Muscle of leg (tissue), 11 donors: Measurements from ENCODE around the gene TMOD1. TPM values are rescaled to one million over a fixed set of nuclear protein-coding genes. Genes with fewer than 3 reads are reported as not detected.
A peak's percentile ranks its signal among the peaks of the same experiment; 100 is the strongest.
"Not testable (repeated sequence)": the region's sequence is repeated elsewhere in the genome, so short reads cannot be mapped to it uniquely, and the experiment has no call there.

Source experiments
- DNase-seq: peaks from one replicate; pipeline ENCODE4 v3.0.0; 2013
- H3K27ac ChIP-seq: one replicate; pipeline ENCODE4 v1.5.1; 2013; ENCODE audit warnings: mild to moderate bottlenecking, low read length, control low read depth
- H3K27me3 ChIP-seq: one replicate; pipeline ENCODE4 v1.6.1; 2013; ENCODE audit warnings: low read length; ENCODE audit not compliant: control insufficient read depth, insufficient read depth
- H3K36me3 ChIP-seq: one replicate; pipeline ENCODE4 v1.6.1; 2013; ENCODE audit warnings: low read length; ENCODE audit not compliant: control insufficient read depth, insufficient read depth
- H3K4me1 ChIP-seq: one replicate; pipeline ENCODE4 v1.6.1; 2013; ENCODE audit warnings: low read length; ENCODE audit not compliant: control insufficient read depth, insufficient read depth
- H3K4me3 ChIP-seq: one replicate; pipeline ENCODE4 v1.5.1; 2013; ENCODE audit warnings: low read length, control low read depth
- H3K9me3 ChIP-seq: replicated peaks from 2 replicates; pipeline ENCODE4 v1.6.1; 2013; ENCODE audit warnings: low read depth, low read length; ENCODE audit not compliant: control insufficient read depth
- whole genome bisulfite sequencing: methylation state at CpG from one replicate; pipeline ENCODE4 v1.1.5; 2013; ENCODE audit warnings: missing lambda C conversion rate; ENCODE audit not compliant: insufficient coverage; 5-methylcytosine and 5-hydroxymethylcytosine counted together
- polyA plus RNA-seq, 8 donors: library from polyadenylated mRNA; unstranded; fragments of 120-200 nt; gene quantifications; one replicate each; pipeline versions ENCODE4 v1.2.1 to v1.2.3, GENCODE V29; 2013; ENCODE audit warnings: inconsistent platforms in 1 of 8, low replicate concordance in 1 of 8; ENCODE audit not compliant: insufficient read length in 8 of 8, insufficient read depth in 1 of 8
- total RNA-seq: library from RNA; stranded (reverse); fragments of 120-200 nt; gene quantifications from one replicate; pipeline ENCODE4 v1.2.4, GENCODE V29; 2013

TMOD1 gene
- total and polyA plus RNA-seq, 9 donors, result 46.1 to 139 (median 102) TPM

DNA sequence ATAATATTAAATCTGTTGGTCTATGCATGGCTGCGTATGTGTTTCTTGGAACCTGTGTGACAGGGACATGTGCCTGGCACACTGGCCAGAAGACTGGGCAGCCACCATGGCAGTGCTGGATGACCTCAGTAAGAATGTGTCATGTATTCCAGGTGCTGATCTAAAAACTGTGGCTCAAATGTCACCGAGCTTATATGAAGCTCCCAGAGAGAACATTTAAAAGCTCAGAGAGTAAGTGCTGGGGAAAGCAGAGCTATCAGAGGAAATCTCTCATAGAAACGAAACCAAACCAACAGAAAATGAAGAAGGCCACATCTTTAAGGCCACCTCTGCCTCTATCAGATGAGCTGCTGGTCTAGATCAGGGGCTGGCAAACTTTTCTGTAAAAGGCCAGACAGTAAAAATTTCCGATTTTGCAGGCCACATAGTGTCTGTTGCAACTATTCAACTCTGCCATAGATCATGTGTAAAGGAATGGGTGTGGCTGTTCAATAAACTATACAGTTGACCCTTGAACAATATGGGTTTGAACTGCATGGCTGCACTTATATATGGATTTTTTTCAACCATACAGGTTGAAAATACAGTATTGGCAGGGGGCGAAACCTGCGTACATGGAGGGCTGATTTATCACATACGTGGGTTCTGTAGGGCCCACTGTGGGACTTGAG is 99.9 kb downstream of the TMOD1 start:
- H3K9me3 ChIP-seq, result no peaks in the 10 kb centered on the region
- H3K27ac ChIP-seq, result no peak overlapping the region
- no peak overlapping the region for H3K4me3 ChIP-seq
- peaks cover 63% of the 10 kb centered on the region for H3K36me3 ChIP-seq
- DNase-seq, result peak; percentile 28
- 90% methylated on average over 1 of the region's 7 CpGs for WGBS
- peaks cover 28% of the 10 kb centered on the region for H3K4me1 ChIP-seq
- H3K27me3 ChIP-seq, result no peaks in the 10 kb centered on the region

DNA sequence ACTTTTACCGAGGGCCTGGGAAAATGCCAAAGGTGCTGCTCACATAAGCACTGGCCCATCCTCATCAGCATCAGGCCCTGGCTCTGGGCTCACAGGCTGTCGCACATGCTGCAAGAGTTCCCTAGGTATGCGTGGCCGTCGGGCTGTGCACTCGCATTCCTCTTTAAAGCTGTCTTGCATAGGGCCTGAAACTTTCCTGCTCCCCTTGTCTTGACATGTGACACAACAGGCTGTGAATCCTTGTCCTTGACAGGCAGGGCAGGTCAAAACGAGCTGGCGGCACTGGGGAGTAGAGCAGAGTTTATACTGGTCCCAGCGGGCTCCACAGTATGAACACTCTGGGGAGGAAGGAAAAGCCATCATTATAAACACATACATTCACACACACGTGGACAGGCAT is 101.0 kb downstream of the TMOD1 start:
- Histone ChIP-seq H3K9me3 (no peaks in the 10 kb centered on the region), H3K4me1 (peaks cover 28% of the 10 kb centered on the region), H3K27me3 (no peaks in the 10 kb centered on the region), H3K27ac (no peak overlapping the region), H3K4me3 (no peak overlapping the region), H3K36me3 (peaks cover 71% of the 10 kb centered on the region)
- WGBS, result 92% methylated on average over 6 of the region's 10 CpGs
- no peak for DNase-seq

DNA sequence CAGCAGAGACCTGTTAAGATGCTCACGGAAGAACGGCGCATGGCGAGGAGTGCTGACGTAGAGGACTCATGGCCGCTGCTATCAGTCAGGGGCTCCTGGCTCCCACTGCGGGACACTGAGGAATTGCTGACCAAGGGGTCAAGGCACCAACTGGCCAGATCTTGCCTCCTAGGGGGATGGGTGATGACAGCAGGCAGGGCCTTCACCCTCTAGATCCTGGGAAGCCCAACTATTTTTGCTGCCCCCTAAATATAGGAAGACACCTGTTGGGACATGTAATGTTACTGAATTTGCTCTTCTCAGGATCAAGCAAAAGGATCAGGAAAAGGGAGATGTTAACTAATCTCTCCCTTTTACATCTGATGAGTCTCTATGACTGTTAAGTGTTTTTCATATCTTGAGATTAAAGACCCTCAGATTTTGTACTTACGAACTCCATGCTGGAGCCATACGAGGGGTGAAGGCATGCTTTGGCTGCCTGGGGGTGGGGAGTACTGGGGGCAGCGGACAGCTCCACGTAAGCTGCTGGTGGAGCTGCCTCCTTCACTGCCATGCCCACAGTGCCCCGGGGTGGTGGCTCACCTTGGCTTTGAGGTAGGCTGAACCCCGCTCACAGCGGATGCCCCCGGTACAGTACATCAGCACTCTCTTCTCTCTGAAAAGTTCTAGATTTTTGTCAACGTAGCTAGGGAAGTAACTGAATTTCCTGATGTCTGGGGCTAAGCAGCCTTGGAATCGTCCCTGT is 103.6 kb downstream of the TMOD1 start:
- peaks cover 66% of the 10 kb centered on the region for H3K36me3 ChIP-seq
- H3K27ac ChIP-seq, result peak overlapping the region; percentile 65
- peak; percentile 39 for DNase-seq
- no peaks in the 10 kb centered on the region for H3K9me3 ChIP-seq
- H3K27me3 ChIP-seq, result no peaks in the 10 kb centered on the region
- peaks cover 24% of the 10 kb centered on the region for H3K4me1 ChIP-seq
- 88% methylated on average over 10 of the region's 17 CpGs for WGBS
- H3K4me3 ChIP-seq, result no peak overlapping the region

DNA sequence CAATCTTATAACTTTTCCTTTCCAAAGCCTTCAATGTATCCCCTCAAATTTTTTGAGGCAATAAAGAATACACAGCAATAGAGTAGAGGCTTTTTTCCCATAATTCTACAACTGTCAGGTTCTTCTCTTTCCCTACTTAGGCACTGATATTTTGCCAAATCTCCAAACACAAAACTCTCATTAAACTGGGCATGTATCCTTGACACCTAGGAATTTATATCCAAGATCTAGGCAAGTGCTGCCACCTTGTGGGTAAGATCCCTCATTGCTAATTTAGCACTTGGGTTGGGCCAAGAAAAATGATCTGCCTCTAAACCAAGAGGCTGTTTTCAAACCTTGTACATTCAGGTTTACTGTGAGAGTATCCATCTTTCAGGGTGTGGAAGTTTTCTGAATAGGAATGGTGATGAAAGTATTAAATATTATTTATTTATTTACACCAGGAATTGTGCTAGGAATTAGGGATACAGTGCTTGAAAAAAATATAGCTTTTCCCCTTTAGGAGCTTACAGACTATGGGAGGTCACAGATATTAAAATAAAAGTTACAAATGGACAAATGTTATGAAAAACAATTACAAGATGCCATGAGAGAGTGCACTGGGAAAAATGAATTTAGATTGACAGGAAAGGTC is 114.1 kb downstream of the TMOD1 start:
- no peaks in the 10 kb centered on the region for H3K9me3 ChIP-seq
- H3K36me3 ChIP-seq, result peaks cover 38% of the 10 kb centered on the region
- peak; percentile 68 for DNase-seq
- H3K4me3 ChIP-seq, result no peak overlapping the region
- no peaks in the 10 kb centered on the region for H3K27me3 ChIP-seq
- H3K27ac ChIP-seq, result no peak overlapping the region
- no peaks in the 10 kb centered on the region for H3K4me1 ChIP-seq

DNA sequence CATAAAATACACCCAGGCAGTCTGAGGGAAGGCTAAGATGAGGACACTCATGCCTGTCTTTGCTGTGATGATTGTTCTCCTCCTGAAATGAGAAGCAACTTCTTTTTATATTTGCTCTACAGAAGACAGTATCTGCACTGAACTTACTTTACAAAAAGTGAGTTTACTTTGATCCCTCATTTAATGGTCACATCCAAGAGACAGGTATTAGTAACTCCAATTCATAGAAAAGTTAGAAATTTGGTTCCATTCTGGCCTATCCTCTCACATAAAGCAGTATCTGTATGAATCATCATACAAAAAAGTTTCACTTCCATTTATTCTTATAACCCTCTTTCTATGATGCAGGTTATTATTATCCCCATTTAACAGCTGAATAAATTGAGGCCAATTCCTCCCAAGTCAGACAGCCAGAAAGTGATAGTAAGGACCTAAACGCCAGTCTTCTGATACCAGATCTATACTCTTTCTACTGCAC is 116.5 kb downstream of the TMOD1 start:
- no peak overlapping the region for H3K4me3 ChIP-seq

DNA sequence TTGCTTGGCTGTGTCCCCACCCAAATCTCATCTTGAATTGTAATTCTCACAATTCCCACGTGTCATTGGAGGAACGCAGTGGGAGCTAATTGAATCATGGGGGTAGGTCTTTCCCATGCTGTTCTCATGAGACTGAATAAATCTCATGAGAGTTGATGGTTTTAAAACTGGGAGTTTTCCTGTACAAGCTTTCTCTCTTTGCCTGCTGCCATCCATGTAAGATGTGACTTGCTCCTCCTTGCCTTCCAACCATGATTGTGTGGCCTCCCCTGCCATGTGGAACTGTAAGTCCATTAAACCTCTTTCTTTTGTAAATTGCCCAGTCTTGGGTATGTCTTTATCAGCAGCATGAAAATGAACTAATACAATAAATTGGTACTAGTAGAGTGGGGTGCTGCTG is 118.6 kb downstream of the TMOD1 start:
- not testable (repeated sequence) for H3K4me3 ChIP-seq, H3K9me3 ChIP-seq, DNase-seq, H3K27me3 ChIP-seq, H3K27ac ChIP-seq, H3K4me1 ChIP-seq
- peaks cover 32% of the 10 kb centered on the region for H3K36me3 ChIP-seq
- no CpG with 5 or more reads among the region's 2 CpGs for WGBS

More for the DNA sequence above, 116.5 kb downstream of the TMOD1 start:
- H3K27ac ChIP-seq, result no peak overlapping the region
- no peaks in the 10 kb centered on the region for H3K27me3 ChIP-seq
- H3K36me3 ChIP-seq, result peaks cover 29% of the 10 kb centered on the region
- 83% methylated on average over 1 of the region's 1 CpG for WGBS
- no peaks in the 10 kb centered on the region for H3K9me3 ChIP-seq
- no peak for DNase-seq
- H3K4me1 ChIP-seq, result no peaks in the 10 kb centered on the region

DNA sequence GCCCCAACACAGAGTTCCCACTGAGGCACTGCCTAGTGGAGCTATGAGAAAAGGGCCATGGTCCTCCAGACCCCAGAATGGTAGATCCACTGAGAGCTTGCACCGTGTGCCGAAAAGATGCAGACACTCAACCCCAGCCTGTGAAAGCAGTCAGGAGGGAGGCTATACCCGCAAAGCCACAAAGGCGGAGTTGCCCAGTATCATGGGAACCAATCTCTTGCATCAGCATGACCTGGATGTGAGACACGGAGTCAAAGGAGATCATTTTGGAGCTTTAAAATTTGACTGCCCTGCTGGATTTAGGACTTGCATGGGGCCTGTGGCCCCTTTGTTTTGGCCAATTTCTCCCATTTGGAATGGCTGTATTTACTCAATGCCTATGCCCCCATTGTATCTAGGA is 121.0 kb downstream of the TMOD1 start:
- H3K4me3 ChIP-seq, DNase-seq, H3K4me1 ChIP-seq, H3K27ac ChIP-seq, H3K9me3 ChIP-seq, H3K27me3 ChIP-seq: not testable (repeated sequence)
- 96% methylated on average over 5 of the region's 5 CpGs for WGBS
- peaks cover 24% of the 10 kb centered on the region for H3K36me3 ChIP-seq

DNA sequence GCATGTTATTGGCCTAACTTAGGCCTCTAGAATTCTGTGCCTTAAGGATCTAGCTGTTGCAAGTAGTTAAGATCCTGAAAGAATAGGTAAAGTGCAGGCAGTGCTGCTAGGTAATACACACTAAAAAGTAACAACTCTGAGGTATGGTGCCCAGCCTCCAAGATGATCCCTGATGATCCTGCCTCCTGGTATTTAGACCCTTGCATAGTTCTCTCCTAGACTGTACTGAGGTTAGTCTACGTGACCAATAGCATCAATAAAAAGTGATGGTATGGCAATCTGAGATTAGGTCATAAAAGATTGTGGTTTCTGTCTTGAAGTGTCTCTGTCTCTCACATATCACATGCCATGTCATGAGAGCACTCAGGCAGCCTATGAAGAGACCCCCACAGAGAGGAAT is 122.5 kb downstream of the TMOD1 start:
- Histone ChIP-seq H3K9me3 (no peaks in the 10 kb centered on the region), H3K36me3 (peaks cover 18% of the 10 kb centered on the region), H3K4me1 (no peaks in the 10 kb centered on the region), H3K27ac (no peak overlapping the region), H3K4me3 (no peak overlapping the region), H3K27me3 (no peaks in the 10 kb centered on the region)
- WGBS, result no CpG with 5 or more reads among the region's 1 CpG
- DNase-seq, result no peak

DNA sequence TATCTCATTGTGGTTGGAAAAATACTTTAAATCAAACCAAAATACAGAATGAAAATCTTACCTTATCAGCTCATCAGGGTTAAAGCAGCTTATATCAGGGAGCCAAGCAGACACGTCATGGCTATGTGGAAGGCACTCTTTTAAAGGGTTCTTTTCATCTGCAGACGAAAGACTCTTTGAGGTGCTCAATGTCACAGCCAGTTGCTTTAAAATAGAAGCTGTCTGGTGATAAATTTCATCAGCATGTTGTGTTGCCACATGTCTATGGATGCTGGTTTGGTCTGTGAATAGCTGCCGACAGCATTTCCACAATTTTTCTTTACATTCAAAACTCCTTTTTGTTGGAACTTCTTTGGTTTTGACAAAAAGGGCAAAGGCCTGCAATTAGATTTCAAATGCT is 124.2 kb downstream of the TMOD1 start:
- DNase-seq, result no peak
- Histone ChIP-seq H3K36me3 (peaks cover 18% of the 10 kb centered on the region), H3K4me3 (no peak overlapping the region), H3K27me3 (no peaks in the 10 kb centered on the region), H3K4me1 (no peaks in the 10 kb centered on the region), H3K9me3 (no peaks in the 10 kb centered on the region), H3K27ac (no peak overlapping the region)
- WGBS, result 80% methylated on average over 1 of the region's 3 CpGs

DNA sequence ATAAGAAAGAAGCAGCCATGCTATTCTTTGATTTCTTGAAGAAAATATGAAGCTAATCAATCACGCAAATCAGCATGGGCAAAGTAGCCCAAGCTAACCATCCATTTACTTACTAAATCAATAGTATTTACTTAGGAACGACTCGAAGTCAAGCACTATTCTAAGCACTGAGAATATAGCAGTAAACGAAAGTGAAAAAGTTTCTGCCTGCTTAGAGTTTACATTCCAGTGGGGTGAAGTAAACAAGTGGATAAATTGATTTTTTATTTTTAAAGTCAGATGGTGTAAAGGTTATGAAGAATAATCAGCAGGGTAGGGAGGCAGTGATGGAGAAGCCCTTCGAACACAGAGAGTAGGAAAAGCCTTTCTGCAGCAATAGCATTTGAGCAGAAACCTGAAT is 126.2 kb downstream of the TMOD1 start:
- Histone ChIP-seq H3K36me3 (peaks cover 7% of the 10 kb centered on the region), H3K4me3 (no peak overlapping the region), H3K9me3 (no peaks in the 10 kb centered on the region), H3K27ac (no peak overlapping the region), H3K27me3 (no peaks in the 10 kb centered on the region), H3K4me1 (peaks cover 9% of the 10 kb centered on the region)
- WGBS, result 95% methylated on average over 2 of the region's 5 CpGs
- no peak for DNase-seq
